OCI-LY1 (cell line): Measurements from ENCODE around the gene TNFAIP8L2.

Experiments used
- EZH2 ChIP-seq: fragments of 200-600 bp; sonication (generic), shearing (Covaris generic); IDR thresholded peaks from 2 replicates; pipeline ENCODE4 v1.8.0; 2017; ENCODE audit warnings: borderline replicate concordance, mixed run types, mild to moderate bottlenecking, antibody characterized with exemption, low read length, moderate library complexity, mixed read lengths
- TF ChIP-seq, protein P1 (sequence below): fragments of 200-600 bp; sonication (generic), shearing (Covaris generic); IDR thresholded peaks from 2 replicates; pipeline ENCODE4 v1.5.1; 2017; ENCODE audit warnings: mild to moderate bottlenecking, antibody characterized with exemption, low read length, moderate library complexity, mixed read lengths

DNA sequence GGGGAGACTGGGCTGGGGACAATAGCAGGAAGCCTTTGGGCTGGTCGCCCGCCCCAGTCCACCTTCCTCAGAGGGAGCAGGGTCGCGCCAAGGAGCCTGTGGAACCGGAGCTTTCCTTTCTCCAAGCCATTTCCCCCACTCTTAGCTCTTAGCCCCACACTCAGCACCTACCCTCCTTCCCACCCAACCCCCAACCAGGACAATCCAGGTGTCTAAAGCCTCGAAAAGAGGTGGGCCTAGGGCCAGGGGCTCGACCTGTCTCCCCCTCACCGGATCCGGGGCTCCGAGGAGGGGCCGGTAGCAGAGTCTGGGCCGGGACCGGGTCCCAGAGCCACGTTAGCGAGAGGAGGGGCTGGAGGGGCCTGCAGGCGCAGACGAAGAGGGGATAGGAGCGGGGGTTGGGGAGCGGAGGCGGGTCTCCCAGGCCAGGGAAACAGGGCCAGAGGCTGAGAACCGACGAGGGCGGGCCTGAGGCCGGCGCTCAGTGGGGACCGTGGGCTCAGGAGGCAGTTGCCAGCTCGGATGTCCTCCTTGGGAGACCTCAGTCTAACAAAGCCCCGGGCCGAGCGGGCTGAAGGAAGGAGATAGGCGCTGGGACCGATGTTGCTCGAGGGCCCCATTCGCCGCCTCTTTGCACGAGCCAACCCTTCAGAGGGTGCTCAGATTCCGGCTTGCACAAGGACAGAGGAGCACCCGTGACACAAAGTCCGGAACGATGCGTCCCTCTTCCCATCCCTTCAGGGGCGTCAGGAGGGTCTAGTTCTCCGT, 11.0 kb upstream of the TNFAIP8L2 start:
- TF ChIP-seq, protein P1, sequence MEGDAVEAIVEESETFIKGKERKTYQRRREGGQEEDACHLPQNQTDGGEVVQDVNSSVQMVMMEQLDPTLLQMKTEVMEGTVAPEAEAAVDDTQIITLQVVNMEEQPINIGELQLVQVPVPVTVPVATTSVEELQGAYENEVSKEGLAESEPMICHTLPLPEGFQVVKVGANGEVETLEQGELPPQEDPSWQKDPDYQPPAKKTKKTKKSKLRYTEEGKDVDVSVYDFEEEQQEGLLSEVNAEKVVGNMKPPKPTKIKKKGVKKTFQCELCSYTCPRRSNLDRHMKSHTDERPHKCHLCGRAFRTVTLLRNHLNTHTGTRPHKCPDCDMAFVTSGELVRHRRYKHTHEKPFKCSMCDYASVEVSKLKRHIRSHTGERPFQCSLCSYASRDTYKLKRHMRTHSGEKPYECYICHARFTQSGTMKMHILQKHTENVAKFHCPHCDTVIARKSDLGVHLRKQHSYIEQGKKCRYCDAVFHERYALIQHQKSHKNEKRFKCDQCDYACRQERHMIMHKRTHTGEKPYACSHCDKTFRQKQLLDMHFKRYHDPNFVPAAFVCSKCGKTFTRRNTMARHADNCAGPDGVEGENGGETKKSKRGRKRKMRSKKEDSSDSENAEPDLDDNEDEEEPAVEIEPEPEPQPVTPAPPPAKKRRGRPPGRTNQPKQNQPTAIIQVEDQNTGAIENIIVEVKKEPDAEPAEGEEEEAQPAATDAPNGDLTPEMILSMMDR, result no peak
- TF ChIP-seq EZH2, result no peak
